ENCODE data around the gene NFATC2. TPM values are rescaled to one million over a fixed set of nuclear protein-coding genes. Genes with fewer than 3 reads are reported as not detected.

NFATC2 gene
- total RNA-seq, 4 donors from 2014 or later = 1.6 to 3.9 (median 2.8) TPM

DNA sequence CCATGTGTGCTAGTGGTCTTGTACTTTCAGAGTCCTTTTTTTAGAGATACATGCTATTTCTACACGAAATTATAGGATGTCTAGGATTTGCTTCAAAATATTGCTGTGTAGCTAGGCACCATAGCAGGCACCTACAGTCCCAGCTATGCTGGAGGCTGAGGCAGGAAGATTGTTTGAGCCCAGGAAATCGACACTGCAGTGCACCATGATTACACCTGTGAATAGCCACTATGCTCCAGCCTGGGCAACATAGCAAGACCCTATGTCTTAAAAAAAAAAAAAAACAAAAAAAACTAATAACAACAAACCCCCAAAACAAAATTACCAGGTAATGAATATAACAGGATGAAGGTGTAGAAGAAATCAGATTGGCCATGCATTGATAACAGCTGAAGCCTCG lies 121.7 kb downstream of the NFATC2 start:
- in situ Hi-C loops (cut with MboI; ENCODE audit: low sequenced_read_pairs in 4 of 4) = no loop called here

DNA sequence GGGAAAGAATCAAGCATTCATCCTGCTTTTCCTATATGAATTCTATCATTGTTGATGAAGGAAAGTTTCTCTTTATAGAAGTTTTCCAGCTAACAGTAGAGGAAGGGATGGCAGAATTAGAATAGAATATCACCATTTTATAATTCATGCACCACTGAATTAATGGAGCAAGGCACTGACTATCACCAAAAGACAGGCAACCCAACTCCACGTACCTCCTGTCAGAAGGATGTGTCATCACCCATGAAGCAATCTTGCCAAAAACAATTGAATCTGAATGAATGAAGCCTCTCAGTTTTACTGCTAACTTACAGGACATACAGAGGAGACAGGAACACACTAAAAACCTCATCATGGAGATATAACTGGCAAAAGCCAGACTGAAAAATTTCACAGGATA lies 122.4 kb downstream of the NFATC2 start:
- H3K36me3 ChIP-seq = no peaks in the 10 kb centered on the region
- peaks cover 0 to 2% of the 10 kb centered on the region in 2 donors for H3K4me1 ChIP-seq
- TF ChIP-seq POLR2A (IDR thresholded peaks at IDR 0.05) = no peak
- TF ChIP-seq, protein P1, sequence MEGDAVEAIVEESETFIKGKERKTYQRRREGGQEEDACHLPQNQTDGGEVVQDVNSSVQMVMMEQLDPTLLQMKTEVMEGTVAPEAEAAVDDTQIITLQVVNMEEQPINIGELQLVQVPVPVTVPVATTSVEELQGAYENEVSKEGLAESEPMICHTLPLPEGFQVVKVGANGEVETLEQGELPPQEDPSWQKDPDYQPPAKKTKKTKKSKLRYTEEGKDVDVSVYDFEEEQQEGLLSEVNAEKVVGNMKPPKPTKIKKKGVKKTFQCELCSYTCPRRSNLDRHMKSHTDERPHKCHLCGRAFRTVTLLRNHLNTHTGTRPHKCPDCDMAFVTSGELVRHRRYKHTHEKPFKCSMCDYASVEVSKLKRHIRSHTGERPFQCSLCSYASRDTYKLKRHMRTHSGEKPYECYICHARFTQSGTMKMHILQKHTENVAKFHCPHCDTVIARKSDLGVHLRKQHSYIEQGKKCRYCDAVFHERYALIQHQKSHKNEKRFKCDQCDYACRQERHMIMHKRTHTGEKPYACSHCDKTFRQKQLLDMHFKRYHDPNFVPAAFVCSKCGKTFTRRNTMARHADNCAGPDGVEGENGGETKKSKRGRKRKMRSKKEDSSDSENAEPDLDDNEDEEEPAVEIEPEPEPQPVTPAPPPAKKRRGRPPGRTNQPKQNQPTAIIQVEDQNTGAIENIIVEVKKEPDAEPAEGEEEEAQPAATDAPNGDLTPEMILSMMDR (IDR thresholded peaks at IDR 0.05 in 4 of 5, conservative IDR thresholded peaks at IDR 0.05 in 1 of 5) = no peak
- ATAC-seq (no peak), DNase-seq (no peak)
- H3K27ac ChIP-seq = no peak overlapping the region
- intact Hi-C loops (cut with DNase I; ENCODE audit: low total_unique reads) (no loop called here), in situ Hi-C loops (cut with MboI; ENCODE audit: low sequenced_read_pairs in 4 of 4) (no loop called here)
- H3K4me3 ChIP-seq = no peak overlapping the region
- H3K9me3 ChIP-seq = no peaks in the 10 kb centered on the region
- H3K27me3 ChIP-seq = no peaks in the 10 kb centered on the region

More for the DNA sequence above, 121.7 kb downstream of the NFATC2 start:
- ATAC-seq (no peak), DNase-seq (no peak)
- Histone ChIP-seq H3K4me1 (no peaks in the 10 kb centered on the region), H3K27ac (no peak overlapping the region), H3K27me3 (no peaks in the 10 kb centered on the region), H3K9me3 (no peaks in the 10 kb centered on the region), H3K4me3 (no peak overlapping the region), H3K36me3 (no peaks in the 10 kb centered on the region)
- no peak for TF ChIP-seq POLR2A (IDR thresholded peaks at IDR 0.05)
- TF ChIP-seq, protein P1 (IDR thresholded peaks at IDR 0.05 in 4 of 5, conservative IDR thresholded peaks at IDR 0.05 in 1 of 5) = no peak
- intact Hi-C loops (cut with DNase I; ENCODE audit: low total_unique reads) = no loop called here

DNA sequence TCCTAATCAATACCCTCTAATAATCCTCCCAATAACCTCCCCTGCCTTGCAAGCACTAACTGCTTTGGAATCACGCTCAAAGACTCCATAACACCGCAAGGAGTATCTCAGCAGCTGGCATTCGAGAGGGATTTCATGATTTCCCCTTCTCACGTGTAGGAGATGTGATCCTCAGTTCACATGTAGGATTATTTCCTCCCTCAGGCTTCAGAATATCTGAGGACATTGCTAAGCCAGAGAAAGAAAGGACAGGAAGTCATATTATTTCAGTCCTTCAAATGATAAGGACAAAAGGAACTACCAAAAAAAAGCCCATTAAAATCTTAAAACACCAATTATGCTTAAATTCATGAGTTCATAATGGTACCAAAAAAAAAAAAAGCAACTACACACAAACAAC lies 122.9 kb downstream of the NFATC2 start:
- H3K36me3 ChIP-seq = no peaks in the 10 kb centered on the region
- H3K4me3 ChIP-seq = no peak overlapping the region
- DNase-seq (no peak), ATAC-seq (no peak)
- no peaks in the 10 kb centered on the region for H3K9me3 ChIP-seq
- in situ Hi-C loops (cut with MboI; ENCODE audit: low sequenced_read_pairs in 4 of 4) = no loop called here
- no peaks in the 10 kb centered on the region for H3K27me3 ChIP-seq
- TF ChIP-seq, protein P1 (IDR thresholded peaks at IDR 0.05 in 4 of 5, conservative IDR thresholded peaks at IDR 0.05 in 1 of 5) = no peak
- no peak overlapping the region for H3K27ac ChIP-seq
- peaks cover 0 to 2% of the 10 kb centered on the region in 2 donors for H3K4me1 ChIP-seq
- intact Hi-C loops (cut with DNase I; ENCODE audit: low total_unique reads) = no loop called here

DNA sequence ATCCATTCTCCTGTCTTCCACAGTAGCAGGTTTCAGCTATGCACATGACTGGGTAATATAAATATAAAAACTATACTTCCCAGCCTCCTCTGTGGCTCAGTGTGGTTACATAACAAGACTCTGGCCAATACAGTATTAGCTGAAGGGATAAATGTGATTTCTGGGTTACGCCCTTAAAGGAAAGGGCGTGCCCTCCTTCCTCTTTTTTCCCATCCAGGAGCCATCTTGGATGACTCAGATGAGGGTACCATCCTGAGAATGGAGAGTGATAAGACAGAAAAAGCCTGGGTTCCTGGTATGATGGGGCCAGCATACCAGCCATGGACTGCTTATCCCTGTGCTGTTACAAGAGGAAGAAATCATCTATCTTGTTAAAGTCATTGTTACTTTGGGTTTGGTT lies 123.3 kb downstream of the NFATC2 start:
- H3K4me3 ChIP-seq = no peak overlapping the region
- no peaks in the 10 kb centered on the region for H3K36me3 ChIP-seq
- no peak for DNase-seq
- peaks cover 0 to 2% of the 10 kb centered on the region in 2 donors for H3K4me1 ChIP-seq
- intact Hi-C loops (cut with DNase I; ENCODE audit: low total_unique reads) = no loop called here
- no peak for ATAC-seq
- no peaks in the 10 kb centered on the region for H3K9me3 ChIP-seq
- TF ChIP-seq, protein P1 (IDR thresholded peaks at IDR 0.05 in 4 of 5, conservative IDR thresholded peaks at IDR 0.05 in 1 of 5) = no peak
- TF ChIP-seq POLR2A (IDR thresholded peaks at IDR 0.05) = no peak
- H3K27me3 ChIP-seq = no peaks in the 10 kb centered on the region
- in situ Hi-C loops (cut with MboI; ENCODE audit: low sequenced_read_pairs in 4 of 4) = no loop called here
- H3K27ac ChIP-seq = no peak overlapping the region

DNA sequence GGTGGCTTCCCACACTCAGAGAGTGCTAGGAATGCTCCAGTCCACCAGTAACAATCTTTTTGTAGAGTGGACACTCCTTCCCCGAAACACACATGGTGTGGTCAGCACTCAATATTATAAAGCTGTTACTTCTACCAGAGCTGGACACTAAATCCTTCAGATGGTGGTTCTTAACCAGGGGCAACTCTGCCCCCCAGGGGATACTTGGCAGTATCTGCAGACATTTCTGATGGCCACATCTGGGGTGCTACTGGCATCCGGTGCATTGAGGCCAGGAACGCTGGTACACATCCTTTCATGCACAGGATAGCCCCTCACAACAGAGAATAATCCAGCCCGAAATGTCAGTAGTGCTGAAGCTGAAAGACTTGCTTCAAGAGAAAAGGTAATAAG lies 124.4 kb downstream of the NFATC2 start:
- intact Hi-C loops (cut with DNase I; ENCODE audit: low total_unique reads) = no loop called here
- Histone ChIP-seq H3K4me1 (peaks cover 3 to 6% of the 10 kb centered on the region in 2 donors), H3K36me3 (no peaks in the 10 kb centered on the region), H3K27ac (no peak overlapping the region), H3K4me3 (no peak overlapping the region), H3K9me3 (no peaks in the 10 kb centered on the region), H3K27me3 (no peaks in the 10 kb centered on the region)
- ATAC-seq (no peak), DNase-seq (no peak)
- in situ Hi-C loops (cut with MboI; ENCODE audit: low sequenced_read_pairs in 4 of 4) = no loop called here
- TF ChIP-seq, protein P1 (IDR thresholded peaks at IDR 0.05 in 4 of 5, conservative IDR thresholded peaks at IDR 0.05 in 1 of 5) = no peak
- no peak for TF ChIP-seq POLR2A (IDR thresholded peaks at IDR 0.05)
